ENCODE results near the gene BAZ2B. TPM values are rescaled to one million over a fixed set of nuclear protein-coding genes. Genes with fewer than 3 reads are reported as not detected.

Gene BAZ2B
- total RNA-seq, result 10 to 100 TPM; 11.6 to 17.0 TPM

GRCh38 chr2:159616286-159616701, at the start of gene BAZ2B:
Gene BAZ2B (minus strand): TSS chr2:159616548. CDS start chr2:159478719, 137,829 bp downstream.
- Mint-ChIP-seq H3K4me3 (peak within 1 kb of the TSS; percentile 92), H3K27ac (peak within 1 kb of the TSS; percentile 87), H3K9me3 (no peaks in the 10 kb centered on the region), H3K4me1 (peaks cover 9% of the 10 kb centered on the region), H3K27me3 (peaks cover 5% of the 10 kb centered on the region), H3K36me3 (ENCODE audit: low read depth) (no peaks in the 10 kb centered on the region)
- ATAC-seq (replicated peaks), result peak; percentile 39

GRCh38 chr2:159661286-159661685, 44.9 kb upstream of the BAZ2B start:
- no peaks in the 10 kb centered on the region for H3K36me3 Mint-ChIP-seq (ENCODE audit: low read depth)
- no peak overlapping the region for H3K27ac Mint-ChIP-seq
- no peaks in the 10 kb centered on the region for H3K4me1 Mint-ChIP-seq
- H3K9me3 Mint-ChIP-seq, result peaks cover 14% of the 10 kb centered on the region
- ATAC-seq (replicated peaks), result no peak
- no peaks in the 10 kb centered on the region for H3K27me3 Mint-ChIP-seq
- H3K4me3 Mint-ChIP-seq, result no peak overlapping the region

GRCh38 chr2:159658881-159659873, 42.8 kb upstream of the BAZ2B start:
- Mint-ChIP-seq H3K36me3 (ENCODE audit: low read depth) (no peaks in the 10 kb centered on the region), H3K27ac (no peak overlapping the region), H3K9me3 (peaks cover 17% of the 10 kb centered on the region), H3K27me3 (no peaks in the 10 kb centered on the region), H3K4me3 (no peak overlapping the region), H3K4me1 (no peaks in the 10 kb centered on the region)
- ATAC-seq (replicated peaks), result no peak

GRCh38 chr2:159653962-159654361, 37.6 kb upstream of the BAZ2B start:
- H3K27me3 Mint-ChIP-seq, result no peaks in the 10 kb centered on the region
- no peak overlapping the region for H3K27ac Mint-ChIP-seq
- H3K9me3 Mint-ChIP-seq, result peaks cover 17% of the 10 kb centered on the region
- ATAC-seq (replicated peaks), result no peak
- H3K36me3 Mint-ChIP-seq (ENCODE audit: low read depth), result no peaks in the 10 kb centered on the region
- H3K4me3 Mint-ChIP-seq, result no peak overlapping the region
- no peaks in the 10 kb centered on the region for H3K4me1 Mint-ChIP-seq

GRCh38 chr2:159651884-159652283, 35.5 kb upstream of the BAZ2B start:
- Mint-ChIP-seq H3K4me3 (no peak overlapping the region), H3K4me1 (no peaks in the 10 kb centered on the region), H3K9me3 (peaks cover 11% of the 10 kb centered on the region), H3K36me3 (ENCODE audit: low read depth) (no peaks in the 10 kb centered on the region), H3K27ac (no peak overlapping the region), H3K27me3 (no peaks in the 10 kb centered on the region)
- no peak for ATAC-seq (replicated peaks)

- no peaks in the 10 kb centered on the region for H3K36me3 Mint-ChIP-seq (ENCODE audit: low read depth)
These were observed 34.2 kb upstream of the BAZ2B start for GRCh38 chr2:159650574-159650973.

GRCh38 chr2:159648643-159649042, 32.3 kb upstream of the BAZ2B start:
- Mint-ChIP-seq H3K27ac (no peak overlapping the region), H3K36me3 (ENCODE audit: low read depth) (no peaks in the 10 kb centered on the region), H3K9me3 (peaks cover 9% of the 10 kb centered on the region), H3K4me1 (no peaks in the 10 kb centered on the region), H3K27me3 (no peaks in the 10 kb centered on the region), H3K4me3 (no peak overlapping the region)
- ATAC-seq (replicated peaks), result no peak

More at GRCh38 chr2:159650574-159650973, 34.2 kb upstream of the BAZ2B start:
- Mint-ChIP-seq H3K9me3 (peaks cover 9% of the 10 kb centered on the region), H3K27ac (no peak overlapping the region), H3K4me3 (no peak overlapping the region), H3K4me1 (no peaks in the 10 kb centered on the region), H3K27me3 (no peaks in the 10 kb centered on the region)
- ATAC-seq (replicated peaks), result no peak

GRCh38 chr2:159647667-159648066, 31.3 kb upstream of the BAZ2B start:
- no peaks in the 10 kb centered on the region for H3K36me3 Mint-ChIP-seq (ENCODE audit: low read depth)
- no peak for ATAC-seq (replicated peaks)

GRCh38 chr2:159640176-159640575, 23.8 kb upstream of the BAZ2B start:
- Mint-ChIP-seq H3K4me3 (no peak overlapping the region), H3K27ac (no peak overlapping the region), H3K9me3 (peaks cover 20% of the 10 kb centered on the region), H3K36me3 (ENCODE audit: low read depth) (no peaks in the 10 kb centered on the region), H3K4me1 (no peaks in the 10 kb centered on the region), H3K27me3 (no peaks in the 10 kb centered on the region)
- ATAC-seq (replicated peaks), result no peak

More at GRCh38 chr2:159647667-159648066, 31.3 kb upstream of the BAZ2B start:
- Mint-ChIP-seq H3K4me1 (no peaks in the 10 kb centered on the region), H3K9me3 (peaks cover 12% of the 10 kb centered on the region), H3K27me3 (no peaks in the 10 kb centered on the region), H3K27ac (no peak overlapping the region), H3K4me3 (no peak overlapping the region)

GRCh38 chr2:159639712-159640111, 23.4 kb upstream of the BAZ2B start:
- Mint-ChIP-seq H3K4me1 (no peaks in the 10 kb centered on the region), H3K4me3 (no peak overlapping the region), H3K27me3 (no peaks in the 10 kb centered on the region), H3K27ac (no peak overlapping the region), H3K36me3 (ENCODE audit: low read depth) (no peaks in the 10 kb centered on the region), H3K9me3 (peaks cover 20% of the 10 kb centered on the region)
- no peak for ATAC-seq (replicated peaks)

GRCh38 chr2:159639071-159639470, 22.7 kb upstream of the BAZ2B start:
- no peaks in the 10 kb centered on the region for H3K27me3 Mint-ChIP-seq
- no peaks in the 10 kb centered on the region for H3K36me3 Mint-ChIP-seq (ENCODE audit: low read depth)
- no peaks in the 10 kb centered on the region for H3K4me1 Mint-ChIP-seq
- ATAC-seq (replicated peaks), result no peak
- peaks cover 20% of the 10 kb centered on the region for H3K9me3 Mint-ChIP-seq
- H3K4me3 Mint-ChIP-seq, result no peak overlapping the region
- no peak overlapping the region for H3K27ac Mint-ChIP-seq

- no peak overlapping the region for H3K4me3 Mint-ChIP-seq
- ATAC-seq (replicated peaks), result no peak
- no peaks in the 10 kb centered on the region for H3K36me3 Mint-ChIP-seq (ENCODE audit: low read depth)
- H3K27ac Mint-ChIP-seq, result no peak overlapping the region
- H3K4me1 Mint-ChIP-seq, result no peaks in the 10 kb centered on the region
- H3K27me3 Mint-ChIP-seq, result no peaks in the 10 kb centered on the region
- peaks cover 20% of the 10 kb centered on the region for H3K9me3 Mint-ChIP-seq
These were observed 21.7 kb upstream of the BAZ2B start for GRCh38 chr2:159637988-159638501.

- Mint-ChIP-seq H3K27ac (no peak overlapping the region), H3K27me3 (no peaks in the 10 kb centered on the region), H3K9me3 (peaks cover 16% of the 10 kb centered on the region), H3K4me3 (no peak overlapping the region), H3K36me3 (ENCODE audit: low read depth) (no peaks in the 10 kb centered on the region), H3K4me1 (no peaks in the 10 kb centered on the region)
- no peak for ATAC-seq (replicated peaks)
These were observed 20.9 kb upstream of the BAZ2B start for GRCh38 chr2:159637240-159637639.

- Mint-ChIP-seq H3K9me3 (peaks cover 16% of the 10 kb centered on the region), H3K27ac (no peak overlapping the region), H3K36me3 (ENCODE audit: low read depth) (no peaks in the 10 kb centered on the region), H3K4me3 (no peak overlapping the region), H3K4me1 (no peaks in the 10 kb centered on the region), H3K27me3 (no peaks in the 10 kb centered on the region)
- ATAC-seq (replicated peaks), result no peak
These were observed 18.9 kb upstream of the BAZ2B start for GRCh38 chr2:159635006-159635789.
